Hepatocyte (in vitro differentiated cells): ENCODE results near the gene TLR3. TPM values are rescaled to one million over a fixed set of nuclear protein-coding genes. Genes with fewer than 3 reads are reported as not detected.
"Not testable (repeated sequence)": the region's sequence is repeated elsewhere in the genome, so short reads cannot be mapped to it uniquely, and the experiment has no call there.

Source experiments
- DNase-seq: peaks from one replicate; pipeline ENCODE4 v3.0.0-alpha.2; 2016; ENCODE audit warnings: low spot score
- H2AFZ ChIP-seq: fragments of 200-600 bp; sonication (generic); 2 replicates; pipeline ENCODE4 v1.6.0; 2016; ENCODE audit warnings: antibody characterized with exemption, mild to moderate bottlenecking
- H3K27ac ChIP-seq: fragments of 200-600 bp; sonication (generic); 2 replicates; pipeline ENCODE4 v1.5.1; 2016; ENCODE audit warnings: mild to moderate bottlenecking
- H3K27me3 ChIP-seq: fragments of 200-600 bp; sonication (generic); 2 replicates; pipeline ENCODE4 v1.6.1; 2016
- H3K36me3 ChIP-seq: fragments of 200-600 bp; sonication (generic); replicated peaks from 2 replicates; pipeline ENCODE4 v1.5.1; 2016; ENCODE audit warnings: low read depth; ENCODE audit not compliant: insufficient read depth
- H3K4me1 ChIP-seq: fragments of 200-600 bp; sonication (generic); 2 replicates; pipeline ENCODE4 v1.5.1; 2016; ENCODE audit warnings: mild to moderate bottlenecking, moderate library complexity; ENCODE audit not compliant: insufficient read depth
- H3K4me2 ChIP-seq: fragments of 200-600 bp; sonication (generic); 2 replicates; pipeline ENCODE4 v1.6.0; 2016
- H3K4me3 ChIP-seq: fragments of 200-600 bp; sonication (generic); 2 replicates; pipeline ENCODE4 v1.5.1; 2016; ENCODE audit warnings: mild to moderate bottlenecking
- H3K79me2 ChIP-seq: fragments of 200-600 bp; sonication (generic); 2 replicates; pipeline ENCODE4 v1.6.0; 2017; ENCODE audit warnings: mild to moderate bottlenecking
- H3K9me2 ChIP-seq: fragments of 200-600 bp; sonication (generic); replicated peaks from 2 replicates; pipeline ENCODE4 v1.6.0; 2017; ENCODE audit warnings: mild to moderate bottlenecking; ENCODE audit not compliant: insufficient read depth
- H3K9me3 ChIP-seq: fragments of 200-600 bp; sonication (generic); 2 replicates; pipeline ENCODE4 v1.5.1; 2016; ENCODE audit warnings: low read depth, mild to moderate bottlenecking
- H4K20me1 ChIP-seq: fragments of 200-600 bp; sonication (generic); 2 replicates; pipeline ENCODE4 v1.6.0; 2016; ENCODE audit warnings: mild to moderate bottlenecking; ENCODE audit not compliant: insufficient read depth, poor library complexity, severe bottlenecking
- EZH2 ChIP-seq: fragments of 200-600 bp; sonication (generic); IDR thresholded peaks from 2 replicates; pipeline ENCODE4 v1.6.1; 2016; ENCODE audit warnings: antibody characterized with exemption, mild to moderate bottlenecking, borderline replicate concordance
- EZH2phosphoT487 ChIP-seq: fragments of 200-600 bp; sonication (generic); IDR thresholded peaks from one replicate; pipeline ENCODE4 v1.6.1; 2018; ENCODE audit warnings: antibody characterized with exemption, mild to moderate bottlenecking, low read depth, moderate library complexity; ENCODE audit not compliant: unreplicated experiment, severe bottlenecking
- WGBS: methylation state at CpG from one replicate; pipeline ENCODE4 v1.1.6; 2016; ENCODE audit warnings: low lambda C conversion rate; ENCODE audit errors: missing lambda C conversion rate; 5-methylcytosine and 5-hydroxymethylcytosine counted together
- polyA plus RNA-seq: library from polyadenylated mRNA; unstranded; fragments of >200 nt; fragmentation: Nextera tagmentation; extraction: Ambion mirVana; gene quantifications from 2 replicates; pipeline ENCODE4 v1.2.1, GENCODE V29; 2016
- total RNA-seq: library from RNA; depleted of rRNA; stranded (reverse); fragments of >200 nt; gene quantifications from 2 replicates; pipeline ENCODE4 v1.2.3, GENCODE V29; 2014
- TF ChIP-seq, protein P1 (sequence below): fragments of 200-600 bp; sonication (generic); IDR thresholded peaks from 2 replicates; pipeline ENCODE4 v1.5.1; 2016; ENCODE audit warnings: antibody characterized with exemption, mild to moderate bottlenecking; ENCODE audit not compliant: poor library complexity

Gene TLR3
- total and polyA plus RNA-seq, 2 experiments from 2014 or later: 1.6 to 7.3 TPM

DNA sequence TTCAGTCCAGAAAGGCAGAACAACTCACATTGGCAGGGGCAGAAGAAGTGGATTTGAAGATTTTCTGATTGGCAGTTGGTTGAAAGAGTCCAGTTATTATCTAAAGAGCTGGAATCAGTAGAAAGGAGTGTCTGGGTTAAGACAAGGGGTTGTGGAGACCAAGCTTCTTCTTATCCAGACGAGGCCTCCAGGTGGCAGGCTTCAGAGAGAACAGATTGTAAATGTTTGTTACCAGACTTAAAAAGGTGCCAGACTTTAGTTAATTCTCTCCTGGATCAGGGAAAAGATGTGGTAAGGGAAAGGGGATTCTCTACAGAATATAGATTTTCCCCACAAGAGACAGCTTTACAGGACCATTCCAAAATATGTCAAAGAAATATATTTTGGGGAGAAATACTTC is 36.7 kb upstream of the TLR3 start:
- TF ChIP-seq, protein P1, sequence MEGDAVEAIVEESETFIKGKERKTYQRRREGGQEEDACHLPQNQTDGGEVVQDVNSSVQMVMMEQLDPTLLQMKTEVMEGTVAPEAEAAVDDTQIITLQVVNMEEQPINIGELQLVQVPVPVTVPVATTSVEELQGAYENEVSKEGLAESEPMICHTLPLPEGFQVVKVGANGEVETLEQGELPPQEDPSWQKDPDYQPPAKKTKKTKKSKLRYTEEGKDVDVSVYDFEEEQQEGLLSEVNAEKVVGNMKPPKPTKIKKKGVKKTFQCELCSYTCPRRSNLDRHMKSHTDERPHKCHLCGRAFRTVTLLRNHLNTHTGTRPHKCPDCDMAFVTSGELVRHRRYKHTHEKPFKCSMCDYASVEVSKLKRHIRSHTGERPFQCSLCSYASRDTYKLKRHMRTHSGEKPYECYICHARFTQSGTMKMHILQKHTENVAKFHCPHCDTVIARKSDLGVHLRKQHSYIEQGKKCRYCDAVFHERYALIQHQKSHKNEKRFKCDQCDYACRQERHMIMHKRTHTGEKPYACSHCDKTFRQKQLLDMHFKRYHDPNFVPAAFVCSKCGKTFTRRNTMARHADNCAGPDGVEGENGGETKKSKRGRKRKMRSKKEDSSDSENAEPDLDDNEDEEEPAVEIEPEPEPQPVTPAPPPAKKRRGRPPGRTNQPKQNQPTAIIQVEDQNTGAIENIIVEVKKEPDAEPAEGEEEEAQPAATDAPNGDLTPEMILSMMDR: peak; percentile 29
- TF ChIP-seq EZH2phosphoT487: no peak
- Histone ChIP-seq H2AFZ (no peak overlapping the region), H3K27me3 (no peaks in the 10 kb centered on the region), H3K36me3 (no peaks in the 10 kb centered on the region), H3K4me3 (no peak overlapping the region), H3K4me2 (no peak overlapping the region), H4K20me1 (no peaks in the 10 kb centered on the region), H3K27ac (no peak overlapping the region), H3K9me2 (no peaks in the 10 kb centered on the region), H3K4me1 (peaks cover 14% of the 10 kb centered on the region), H3K9me3 (peaks cover 4% of the 10 kb centered on the region), H3K79me2 (no peaks in the 10 kb centered on the region)
- peak; percentile 32 for DNase-seq
- 26% methylated on average over 1 of the region's 1 CpG for WGBS

DNA sequence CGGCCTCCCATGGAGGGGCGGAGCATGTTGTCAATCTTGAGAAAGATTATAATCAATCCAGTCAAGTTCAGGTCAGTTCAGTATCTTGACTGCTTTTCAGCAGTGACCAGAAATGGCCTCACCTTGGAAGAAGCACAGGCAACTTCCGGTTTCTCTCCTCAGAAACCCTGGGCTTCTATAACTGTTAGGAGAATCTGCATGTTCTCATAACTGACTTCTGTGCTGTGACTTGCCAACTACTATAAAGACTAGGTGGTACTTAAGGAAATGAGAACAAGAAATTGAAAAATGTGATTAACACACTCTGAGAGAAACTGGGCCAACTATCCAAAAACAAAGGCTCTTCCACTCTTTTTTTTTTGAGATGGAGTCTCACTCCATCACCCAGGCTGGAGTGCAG is 35.9 kb upstream of the TLR3 start:
- DNase-seq: no peak
- Histone ChIP-seq H3K36me3 (no peaks in the 10 kb centered on the region), H3K9me2 (no peaks in the 10 kb centered on the region), H3K4me3 (no peak overlapping the region), H3K27me3 (no peaks in the 10 kb centered on the region), H3K4me2 (no peak overlapping the region), H4K20me1 (no peaks in the 10 kb centered on the region), H3K27ac (no peak overlapping the region), H3K4me1 (peaks cover 14% of the 10 kb centered on the region), H3K79me2 (no peaks in the 10 kb centered on the region), H3K9me3 (peaks cover 4% of the 10 kb centered on the region), H2AFZ (no peak overlapping the region)
- 91% methylated on average over 3 of the region's 3 CpGs for WGBS
- no peak for TF ChIP-seq EZH2phosphoT487
- TF ChIP-seq EZH2: no peak
- TF ChIP-seq, protein P1: no peak

DNA sequence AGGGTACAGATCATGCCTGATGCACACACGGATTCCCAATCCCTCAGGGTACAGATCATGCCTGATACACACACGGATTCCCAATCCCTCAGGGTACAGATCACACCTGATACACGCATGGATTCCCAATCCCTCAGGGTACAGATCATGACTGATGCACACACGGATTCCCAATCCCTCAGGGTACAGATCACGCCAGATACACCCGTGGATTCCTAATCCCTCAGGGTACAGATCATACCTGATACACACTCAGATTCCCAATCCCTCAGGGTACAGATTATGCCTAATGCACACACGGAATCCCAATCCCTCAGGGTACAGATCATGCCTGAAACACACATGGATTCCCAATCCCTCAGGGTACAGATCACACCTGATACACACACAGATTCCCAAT is 34.3 kb upstream of the TLR3 start:
- not testable (repeated sequence) for H3K4me3 ChIP-seq, H3K9me3 ChIP-seq, H3K36me3 ChIP-seq, H3K79me2 ChIP-seq, H4K20me1 ChIP-seq, H3K4me1 ChIP-seq, H3K4me2 ChIP-seq, H3K27ac ChIP-seq, DNase-seq, H3K27me3 ChIP-seq, H3K9me2 ChIP-seq, H2AFZ ChIP-seq
- WGBS: 87% methylated on average over 7 of the region's 7 CpGs

DNA sequence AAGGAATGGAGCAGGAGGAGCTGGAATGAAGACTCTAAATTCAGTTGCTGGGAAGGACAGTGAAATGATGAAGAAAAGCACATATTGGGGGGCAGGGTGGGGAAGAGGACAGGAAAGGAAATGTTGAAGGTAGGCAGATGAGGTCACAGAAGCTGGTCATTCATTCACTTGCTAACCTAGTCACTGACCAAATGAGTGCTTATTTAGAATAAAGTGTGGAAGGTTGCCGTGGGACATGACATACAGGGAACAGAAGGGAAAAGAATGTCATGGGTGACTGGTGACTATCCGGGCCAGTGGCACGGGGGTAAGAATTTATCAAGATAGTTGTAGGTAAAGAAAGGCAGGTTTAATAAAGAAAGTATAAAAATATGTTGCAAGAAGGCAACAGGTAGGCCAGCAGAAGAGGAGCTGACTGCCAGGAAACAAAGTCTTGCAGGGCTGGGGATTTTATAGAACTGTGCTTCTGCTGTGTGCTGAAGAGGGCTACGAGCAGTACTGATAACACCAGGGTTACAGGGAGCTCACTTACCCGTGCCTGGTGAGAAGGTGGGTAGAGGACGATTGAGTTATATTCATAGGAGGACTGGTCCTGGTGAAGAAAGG is 31.9 kb upstream of the TLR3 start:
- WGBS: 87% methylated on average over 6 of the region's 6 CpGs
- H4K20me1 ChIP-seq: no peaks in the 10 kb centered on the region
- H3K4me2 ChIP-seq: no peak overlapping the region

More for the DNA sequence above, 31.9 kb upstream of the TLR3 start:
- H3K36me3 ChIP-seq: no peaks in the 10 kb centered on the region
- no peak for DNase-seq
- no peaks in the 10 kb centered on the region for H3K4me1 ChIP-seq
- H2AFZ ChIP-seq: no peak overlapping the region
- H3K9me2 ChIP-seq: no peaks in the 10 kb centered on the region
- no peak for TF ChIP-seq EZH2phosphoT487
- TF ChIP-seq, protein P1: no peak
- TF ChIP-seq EZH2: no peak
- no peak overlapping the region for H3K4me3 ChIP-seq
- H3K9me3 ChIP-seq: peaks cover 4% of the 10 kb centered on the region
- peaks cover 4% of the 10 kb centered on the region for H3K27me3 ChIP-seq
- no peak overlapping the region for H3K27ac ChIP-seq
- no peaks in the 10 kb centered on the region for H3K79me2 ChIP-seq
